Measurements from ENCODE around the gene CD27.
"Not testable (repeated sequence)": the region's sequence is repeated elsewhere in the genome, so short reads cannot be mapped to it uniquely, and the experiment has no call there.

Gene CD27

GRCh38 chr12:6461401-6462233 lies 16.9 kb downstream of the CD27 start:
- peak; percentile 87 to 90 for DNase-seq

GRCh38 chr12:6462234-6462995 lies 17.7 kb downstream of the CD27 start:
- no peak for DNase-seq

GRCh38 chr12:6463216-6463615 lies 18.5 kb downstream of the CD27 start:
- DNase-seq = peak in 1 of 2 donors; percentile 39

- DNase-seq = no peak
Measured at GRCh38 chr12:6463858-6464257, 19.1 kb downstream of the CD27 start.

- no peak for DNase-seq
Measured at GRCh38 chr12:6464531-6464930, 19.8 kb downstream of the CD27 start.

- DNase-seq = peak; percentile 57 to 71
Measured at GRCh38 chr12:6465467-6466183, 20.9 kb downstream of the CD27 start.

- no peak for DNase-seq
Measured at GRCh38 chr12:6466184-6466573, 21.4 kb downstream of the CD27 start.

GRCh38 chr12:6466751-6467150 lies 22.0 kb downstream of the CD27 start:
- DNase-seq = not testable (repeated sequence)

GRCh38 chr12:6467571-6468282 lies 23.0 kb downstream of the CD27 start:
- DNase-seq = not testable (repeated sequence)

- no peak for DNase-seq
Measured at GRCh38 chr12:6468283-6468575, 23.5 kb downstream of the CD27 start.

- DNase-seq = no peak
Measured at GRCh38 chr12:6469092-6469491, 24.3 kb downstream of the CD27 start.

- no peak for DNase-seq
Measured at GRCh38 chr12:6469609-6470374, 25.0 kb downstream of the CD27 start.

GRCh38 chr12:6470375-6471163 lies 25.8 kb downstream of the CD27 start, which contains the start of gene VAMP1:
TSS of gene VAMP1 (minus strand) at chr12:6470677. CDS start at chr12:6470531, 146 bp downstream.
- DNase-seq = peak; percentile 95 to 97

- DNase-seq = no peak
Measured at GRCh38 chr12:6471989-6472360, 27.2 kb downstream of the CD27 start.

GRCh38 chr12:6472491-6472890 lies 27.7 kb downstream of the CD27 start:
- no peak for DNase-seq

GRCh38 chr12:6475233-6475975 lies 30.6 kb downstream of the CD27 start:
- not testable (repeated sequence) for DNase-seq

- no peak for DNase-seq
Measured at GRCh38 chr12:6476489-6476888, 31.7 kb downstream of the CD27 start.

- not testable (repeated sequence) for DNase-seq
Measured at GRCh38 chr12:6477601-6478377, 33.0 kb downstream of the CD27 start.

GRCh38 chr12:6478416-6478815 lies 33.7 kb downstream of the CD27 start:
- DNase-seq = no peak

GRCh38 chr12:6488240-6488639 lies 43.5 kb downstream of the CD27 start:
- DNase-seq = no peak

Measured in CD4-positive, alpha-beta T cell treated with Interleukin-4 for 1 hour (primary cell).